NCI-H1930 (cell line): ENCODE measurements around the gene RET.
"Not testable (repeated sequence)": the region's sequence is repeated elsewhere in the genome, so short reads cannot be mapped to it uniquely, and the experiment has no call there.

Experiments used
- DNase-seq, 2 experiments: peaks; one replicate each; lab custom pipeline; 2025; lab: John Stamatoyannopoulos, UW

Gene RET

GRCh38 chr10:43136432-43136831 is 59.6 kb downstream of the RET start:
- no peak for DNase-seq

- DNase-seq: no peak
These were observed 60.3 kb downstream of the RET start for GRCh38 chr10:43136995-43137716.

- no peak for DNase-seq
These were observed 60.8 kb downstream of the RET start for GRCh38 chr10:43137717-43138020.

GRCh38 chr10:43138021-43138756 is 61.3 kb downstream of the RET start, which contains the start of gene CSGALNACT2:
Gene CSGALNACT2, plus strand, starts transcription at chr10:43138445. Its CDS starts 16,705 bp downstream, at chr10:43155150.
- peak; percentile 6 to 58 for DNase-seq

- no peak for DNase-seq
These were observed 61.9 kb downstream of the RET start for GRCh38 chr10:43138757-43139241.

GRCh38 chr10:43141421-43141820 is 64.6 kb downstream of the RET start:
- no peak for DNase-seq

GRCh38 chr10:43145311-43145710 is 68.4 kb downstream of the RET start:
- no peak for DNase-seq

- DNase-seq: not testable (repeated sequence)
These were observed 69.1 kb downstream of the RET start for GRCh38 chr10:43145936-43146335.

- no peak for DNase-seq
These were observed 74.5 kb downstream of the RET start for GRCh38 chr10:43151371-43151770.

GRCh38 chr10:43153901-43154300 is 77.0 kb downstream of the RET start:
- DNase-seq: no peak

GRCh38 chr10:43155221-43155620 is 78.4 kb downstream of the RET start:
- DNase-seq: no peak

GRCh38 chr10:43155741-43156140 is 78.9 kb downstream of the RET start:
- DNase-seq: no peak

GRCh38 chr10:43156590-43157341 is 79.9 kb downstream of the RET start:
- DNase-seq: no peak

- no peak for DNase-seq
These were observed 81.8 kb downstream of the RET start for GRCh38 chr10:43158636-43159035.

- no peak for DNase-seq
These were observed 83.4 kb downstream of the RET start for GRCh38 chr10:43160046-43160920.

- DNase-seq: no peak
These were observed 84.0 kb downstream of the RET start for GRCh38 chr10:43160921-43161255.

GRCh38 chr10:43162604-43163003 is 85.7 kb downstream of the RET start:
- no peak for DNase-seq

- DNase-seq: no peak
These were observed 89.5 kb downstream of the RET start for GRCh38 chr10:43166207-43166879.

- no peak for DNase-seq
These were observed 90.1 kb downstream of the RET start for GRCh38 chr10:43166880-43167497.

- no peak for DNase-seq
These were observed 90.6 kb downstream of the RET start for GRCh38 chr10:43167498-43167889.

- no peak for DNase-seq
These were observed 93.6 kb downstream of the RET start for GRCh38 chr10:43170491-43170890.
